DMS53 (cell line): Measurements from ENCODE around the gene LCN2.

ENCODE experiments used
- DNase-seq: peaks from one replicate; lab custom pipeline; 2025; lab: John Stamatoyannopoulos, UW

LCN2 gene

GRCh38 chr9:128150594-128151308, 1.5 kb downstream of the LCN2 start:
- DNase-seq: peak; percentile 58

- DNase-seq: no peak
Measured at GRCh38 chr9:128151309-128152132, 2.3 kb downstream of the LCN2 start.

GRCh38 chr9:128152133-128153059, 3.1 kb downstream of the LCN2 start:
- DNase-seq: no peak

GRCh38 chr9:128153060-128153946, 4.0 kb downstream of the LCN2 start:
- no peak for DNase-seq

- no peak for DNase-seq
Measured at GRCh38 chr9:128153947-128154695, 4.9 kb downstream of the LCN2 start.

GRCh38 chr9:128155736-128156500, 6.7 kb downstream of the LCN2 start:
- no peak for DNase-seq

- DNase-seq: peak; percentile 84
Measured at GRCh38 chr9:128159522-128159783, 10.2 kb downstream of the LCN2 start.

- DNase-seq: peak; percentile 96
Measured at GRCh38 chr9:128159784-128160602, 10.7 kb downstream of the LCN2 start, which contains the start of gene BBLN. TSS of gene BBLN (plus strand) at chr9:128160265. CDS start at chr9:128160408, 143 bp downstream.

GRCh38 chr9:128160603-128160987, 11.3 kb downstream of the LCN2 start:
- DNase-seq: peak; percentile 60

GRCh38 chr9:128161215-128161902, 12.1 kb downstream of the LCN2 start:
- peak; percentile 48 for DNase-seq

- DNase-seq: no peak
Measured at GRCh38 chr9:128162215-128163026, 13.2 kb downstream of the LCN2 start.

- no peak for DNase-seq
Measured at GRCh38 chr9:128163027-128163515, 13.8 kb downstream of the LCN2 start.

- DNase-seq: peak; percentile 53
Measured at GRCh38 chr9:128163523-128164306, 14.5 kb downstream of the LCN2 start.

GRCh38 chr9:128164307-128164885, 15.1 kb downstream of the LCN2 start:
- DNase-seq: no peak

- DNase-seq: no peak
Measured at GRCh38 chr9:128166169-128166568, 16.9 kb downstream of the LCN2 start.

- no peak for DNase-seq
Measured at GRCh38 chr9:128167209-128167608, 18.0 kb downstream of the LCN2 start.
